Fibroblast of lung (primary cell): ENCODE data around the gene KCNK5.

ENCODE experiments used
- EZH2 ChIP-seq: IDR thresholded peaks from 2 replicates; pipeline ENCODE4 v1.5.1; 2012; ENCODE audit warnings: low read length, control low read depth, mild to moderate bottlenecking; ENCODE audit errors: missing control alignments
- TF ChIP-seq, protein P1 (sequence below), 2 donors: IDR thresholded peaks in 1 of 2; conservative IDR thresholded peaks in 1 of 2; 1 replicate in 1 of 2; 2 replicates in 1 of 2; pipeline ENCODE4 v1.5.1; 2011 to 2012; ENCODE audit warnings: low read length in 2 of 2, control low read depth in 1 of 2, inconsistent platforms in 1 of 2, low read depth in 1 of 2, mild to moderate bottlenecking in 1 of 2

GRCh38 chr6:39199231-39199940, 29.9 kb downstream of the KCNK5 start:
- TF ChIP-seq, protein P1, sequence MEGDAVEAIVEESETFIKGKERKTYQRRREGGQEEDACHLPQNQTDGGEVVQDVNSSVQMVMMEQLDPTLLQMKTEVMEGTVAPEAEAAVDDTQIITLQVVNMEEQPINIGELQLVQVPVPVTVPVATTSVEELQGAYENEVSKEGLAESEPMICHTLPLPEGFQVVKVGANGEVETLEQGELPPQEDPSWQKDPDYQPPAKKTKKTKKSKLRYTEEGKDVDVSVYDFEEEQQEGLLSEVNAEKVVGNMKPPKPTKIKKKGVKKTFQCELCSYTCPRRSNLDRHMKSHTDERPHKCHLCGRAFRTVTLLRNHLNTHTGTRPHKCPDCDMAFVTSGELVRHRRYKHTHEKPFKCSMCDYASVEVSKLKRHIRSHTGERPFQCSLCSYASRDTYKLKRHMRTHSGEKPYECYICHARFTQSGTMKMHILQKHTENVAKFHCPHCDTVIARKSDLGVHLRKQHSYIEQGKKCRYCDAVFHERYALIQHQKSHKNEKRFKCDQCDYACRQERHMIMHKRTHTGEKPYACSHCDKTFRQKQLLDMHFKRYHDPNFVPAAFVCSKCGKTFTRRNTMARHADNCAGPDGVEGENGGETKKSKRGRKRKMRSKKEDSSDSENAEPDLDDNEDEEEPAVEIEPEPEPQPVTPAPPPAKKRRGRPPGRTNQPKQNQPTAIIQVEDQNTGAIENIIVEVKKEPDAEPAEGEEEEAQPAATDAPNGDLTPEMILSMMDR (conservative IDR thresholded peaks at IDR 0.05 in 1 of 2, IDR thresholded peaks at IDR 0.05 in 1 of 2; ENCODE audit: low read depth in 1 of 2, low read length in 2 of 2): no peak
- no peak for TF ChIP-seq EZH2
